ENCODE data around the gene CFAP57. TPM values are rescaled to one million over a fixed set of nuclear protein-coding genes. Genes with fewer than 3 reads are reported as not detected.

Gene CFAP57
- total and polyA plus RNA-seq, 2 of the 4 experiments (the other 2 are of a cell fraction), result 0.29 to 0.36 TPM

GRCh38 chr1:43235040-43235439, 62.9 kb downstream of the CFAP57 start:
- no peak overlapping the region for H3K14ac ChIP-seq (replicated peaks; ENCODE audit: low read depth, low read length)
- H3K18ac ChIP-seq (ENCODE audit: low read depth, low read length), result no peak overlapping the region
- H3K23ac ChIP-seq (ENCODE audit: low read depth, low read length), result no peak overlapping the region
- H3K9me3 ChIP-seq (ENCODE audit: control insufficient read depth, insufficient read depth, low read length), result no peaks in the 10 kb centered on the region
- H3K4me3 ChIP-seq (ENCODE audit: insufficient read depth, low read depth, low read length), result no peak overlapping the region
- peaks cover 21% of the 10 kb centered on the region for H3K4me1 ChIP-seq (ENCODE audit: control insufficient read depth, insufficient read depth, low read length)
- H2BK15ac ChIP-seq (ENCODE audit: low read depth, low read length), result no peak overlapping the region
- dilution Hi-C loops (cut with HindIII; ENCODE audit: low sequenced_read_pairs, unreplicated experiment) (no loop called here), in situ Hi-C loops (cut with MboI; ENCODE audit: low sequenced_read_pairs) (loop anchor here (10.0 kb wide), 1 partner anchor 120 kb away; the partner anchor contains the start of gene CDC20), intact Hi-C loops (cut with micrococcal nuclease) (no loop called here)
- H3K9ac ChIP-seq (ENCODE audit: low read depth, low read length), result no peak overlapping the region
- no peaks in the 10 kb centered on the region for H3K36me3 ChIP-seq (ENCODE audit: control insufficient read depth, insufficient read depth, low read length)
- POLR2A ChIA-PET (ENCODE audit: unreplicated experiment), result no interaction called here
- no peak overlapping the region for H2AK9ac ChIP-seq (replicated peaks; ENCODE audit: low read depth, low read length, poor library complexity)
- no peak overlapping the region for H2BK120ac ChIP-seq (ENCODE audit: low read depth, low read length)
- no peaks in the 10 kb centered on the region for H3K27me3 ChIP-seq (ENCODE audit: control insufficient read depth, insufficient read depth, low read length)
- CTCF ChIA-PET, result no interaction called here
- H3K56ac ChIP-seq (ENCODE audit: extremely low read depth, insufficient read depth, low read length), result no peak overlapping the region
- H4K8ac ChIP-seq (ENCODE audit: low read depth in 2 of 2, low read length in 2 of 2), result no peak overlapping the region
- 64% methylated on average over 3 of the region's 8 CpGs; no CpG with 5 or more reads in 1 of the 2 experiments for WGBS, 2 experiments (ENCODE audit: extremely low coverage in 2 of 2, insufficient read length in 1 of 2)
- no peak overlapping the region for H3K4me2 ChIP-seq (ENCODE audit: low read depth, low read length)
- H4K5ac ChIP-seq (ENCODE audit: low read depth, low read length), result no peak overlapping the region
- no peaks in the 10 kb centered on the region for H4K20me1 ChIP-seq (ENCODE audit: insufficient read depth, low read length)
- no peak overlapping the region for H2BK5ac ChIP-seq (ENCODE audit: low read depth, low read length, poor library complexity, severe bottlenecking)
- H2AFZ ChIP-seq (replicated peaks; ENCODE audit: low read length, poor library complexity), result no peak overlapping the region
- ATAC-seq (ENCODE audit: low read depth) (no peak), DNase-seq (no peak)
- H3K4ac ChIP-seq (ENCODE audit: low read depth, low read length), result no peak overlapping the region
- BruUV-seq (replicated peaks), result no TSS peak
- 0 out of 4 replicates have a peak, but pooled peaks cover 0 to 5% of the 10 kb centered on the region in 2 experiments for H3K79me1 ChIP-seq (ENCODE audit: low read depth in 1 of 2, low read length in 2 of 2)
- H4K91ac ChIP-seq (ENCODE audit: insufficient read depth, low read depth, low read length), result no peak overlapping the region
- H2AK5ac ChIP-seq (ENCODE audit: low read depth, low read length), result no peak overlapping the region
- no peak overlapping the region for H3K27ac ChIP-seq (ENCODE audit: insufficient read depth, low read length)
- TF ChIP-seq RAD21 (IDR thresholded peaks at IDR 0.05; ENCODE audit: low read length), result no peak
- TF ChIP-seq MAZ (IDR thresholded peaks at IDR 0.05; ENCODE audit: borderline replicate concordance, low read depth, low read length), result no peak
- no peak for TF ChIP-seq CEBPB (IDR thresholded peaks at IDR 0.05; ENCODE audit: low read depth, low read length)
- no peak for TF ChIP-seq MAFK (IDR thresholded peaks at IDR 0.05; ENCODE audit: low read depth, low read length)
- H3K9me1 ChIP-seq (ENCODE audit: insufficient read depth, low read length), result peaks cover 7% of the 10 kb centered on the region
- no peak overlapping the region for H2BK20ac ChIP-seq (ENCODE audit: low read depth, low read length)

Data from IMR-90 (cell line).